Ishikawa (cell line): ENCODE data around the gene DNAL1.

Experiments used
- NFIC ChIP-seq: IDR thresholded peaks from 2 replicates; pipeline ENCODE4 v1.6.1; 2012
- RAD21 ChIP-seq: IDR thresholded peaks from 2 replicates; pipeline ENCODE4 v1.6.1; 2012; ENCODE audit warnings: low read depth
- TF ChIP-seq, protein P1 (sequence below): IDR thresholded peaks from 2 replicates; pipeline ENCODE4 v1.6.1; 2012; ENCODE audit warnings: low read depth, mild to moderate bottlenecking

DNA sequence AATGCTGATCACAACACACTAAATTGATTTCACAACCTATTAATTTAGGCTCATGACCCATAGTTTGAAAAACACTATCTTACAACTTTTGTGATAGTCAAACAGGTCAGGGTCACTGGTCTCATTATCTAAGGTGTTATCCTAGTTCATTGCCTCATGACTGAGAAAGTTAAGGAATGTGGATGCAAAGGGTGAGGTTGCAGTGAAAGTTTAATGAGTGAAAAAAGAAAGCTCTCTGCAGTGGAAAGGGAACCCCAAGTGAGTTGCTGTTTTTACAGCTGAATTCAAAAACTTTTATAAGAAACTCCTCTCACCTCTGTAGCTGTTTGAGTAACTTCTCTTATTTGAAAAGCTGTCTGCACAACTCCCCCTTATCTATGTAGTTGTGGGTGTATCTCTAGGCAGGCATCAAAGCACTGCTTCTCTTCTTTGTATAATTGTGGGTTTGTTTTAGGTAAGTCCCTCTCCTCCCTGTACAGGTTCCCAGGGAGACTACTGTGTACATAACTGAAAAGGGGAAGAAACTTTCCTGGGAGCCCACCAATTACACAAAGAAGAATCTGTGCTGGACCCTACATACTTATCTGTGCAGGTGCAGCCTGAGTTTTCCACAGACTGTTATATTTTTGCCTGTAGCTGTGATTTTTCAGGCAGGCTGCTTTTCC lies 18.9 kb downstream of the DNAL1 start:
- no peak for TF ChIP-seq NFIC
- TF ChIP-seq, protein P1, sequence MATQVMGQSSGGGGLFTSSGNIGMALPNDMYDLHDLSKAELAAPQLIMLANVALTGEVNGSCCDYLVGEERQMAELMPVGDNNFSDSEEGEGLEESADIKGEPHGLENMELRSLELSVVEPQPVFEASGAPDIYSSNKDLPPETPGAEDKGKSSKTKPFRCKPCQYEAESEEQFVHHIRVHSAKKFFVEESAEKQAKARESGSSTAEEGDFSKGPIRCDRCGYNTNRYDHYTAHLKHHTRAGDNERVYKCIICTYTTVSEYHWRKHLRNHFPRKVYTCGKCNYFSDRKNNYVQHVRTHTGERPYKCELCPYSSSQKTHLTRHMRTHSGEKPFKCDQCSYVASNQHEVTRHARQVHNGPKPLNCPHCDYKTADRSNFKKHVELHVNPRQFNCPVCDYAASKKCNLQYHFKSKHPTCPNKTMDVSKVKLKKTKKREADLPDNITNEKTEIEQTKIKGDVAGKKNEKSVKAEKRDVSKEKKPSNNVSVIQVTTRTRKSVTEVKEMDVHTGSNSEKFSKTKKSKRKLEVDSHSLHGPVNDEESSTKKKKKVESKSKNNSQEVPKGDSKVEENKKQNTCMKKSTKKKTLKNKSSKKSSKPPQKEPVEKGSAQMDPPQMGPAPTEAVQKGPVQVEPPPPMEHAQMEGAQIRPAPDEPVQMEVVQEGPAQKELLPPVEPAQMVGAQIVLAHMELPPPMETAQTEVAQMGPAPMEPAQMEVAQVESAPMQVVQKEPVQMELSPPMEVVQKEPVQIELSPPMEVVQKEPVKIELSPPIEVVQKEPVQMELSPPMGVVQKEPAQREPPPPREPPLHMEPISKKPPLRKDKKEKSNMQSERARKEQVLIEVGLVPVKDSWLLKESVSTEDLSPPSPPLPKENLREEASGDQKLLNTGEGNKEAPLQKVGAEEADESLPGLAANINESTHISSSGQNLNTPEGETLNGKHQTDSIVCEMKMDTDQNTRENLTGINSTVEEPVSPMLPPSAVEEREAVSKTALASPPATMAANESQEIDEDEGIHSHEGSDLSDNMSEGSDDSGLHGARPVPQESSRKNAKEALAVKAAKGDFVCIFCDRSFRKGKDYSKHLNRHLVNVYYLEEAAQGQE = no peak
- TF ChIP-seq RAD21 = no peak
